Measurements from ENCODE around the gene NT5DC3. TPM values are rescaled to one million over a fixed set of nuclear protein-coding genes. Genes with fewer than 3 reads are reported as not detected.

Gene NT5DC3
- total and polyA plus RNA-seq, 2 donors (not counting 3 experiments of a cell fraction or from before 2014, with no cell fraction given), result 1.5 to 6.7 TPM

GRCh38 chr12:103727638-103728037 is 113.4 kb downstream of the NT5DC3 start:
- no peak for FAIRE-seq
- dilution Hi-C loops (cut with MboI; ENCODE audit: extremely low pct_ligation_motif_present, low sequenced_read_pairs), result no loop called here
- no peaks in the 10 kb centered on the region for H3K36me3 ChIP-seq (ENCODE audit: control insufficient read depth in 2 of 2, extremely low read depth in 1 of 2, insufficient read depth in 2 of 2, low read length in 2 of 2)
- intact Hi-C loops (cut with micrococcal nuclease), result no loop called here
- no peaks in the 10 kb centered on the region for H3K9me1 ChIP-seq (replicated peaks; ENCODE audit: control insufficient read depth, extremely low read depth, insufficient read depth, low read length)
- H3K4me2 ChIP-seq (ENCODE audit: insufficient read depth, low read length), result no peak overlapping the region
- DNase-seq (ENCODE audit: low read depth, low spot score), result no peak
- H3K4me1 ChIP-seq (ENCODE audit: control insufficient read depth, extremely low read depth, insufficient read depth, low read length), result no peaks in the 10 kb centered on the region
- ChIA-PET POLR2A (no interaction called here), CTCF (no interaction called here)
- no TSS peak for BruUV-seq (replicated peaks)
- no peaks in the 10 kb centered on the region for H3K79me2 ChIP-seq (ENCODE audit: control insufficient read depth, insufficient read depth, low read length)
- no peak overlapping the region for H3K9ac ChIP-seq (replicated peaks; ENCODE audit: extremely low read depth, insufficient read depth, low read length)
- H3K27ac ChIP-seq (ENCODE audit: insufficient read depth, low read depth, low read length), result no peak overlapping the region
- H3K4me3 ChIP-seq (replicated peaks in 1 of 3; ENCODE audit: insufficient read depth in 1 of 3, low read depth in 1 of 3, low read length in 3 of 3), result no peak overlapping the region
- no peak for TF ChIP-seq MYC (IDR thresholded peaks at IDR 0.05; ENCODE audit: low read depth, low read length)
- TF ChIP-seq EZH2 (IDR thresholded peaks at IDR 0.05; ENCODE audit: borderline replicate concordance, low read depth, low read length, severe bottlenecking), result no peak
- TF ChIP-seq POLR2A (IDR thresholded peaks at IDR 0.05; ENCODE audit: low read depth, low read length), result no peak
- H3K27me3 ChIP-seq (ENCODE audit: control insufficient read depth in 2 of 2, insufficient read depth in 2 of 2, low read length in 2 of 2), result no peaks in the 10 kb centered on the region
- H2AFZ ChIP-seq (ENCODE audit: low read depth, low read length), result no peak overlapping the region
- H3K9me3 ChIP-seq (replicated peaks; ENCODE audit: control insufficient read depth, insufficient read depth, low read length), result no peaks in the 10 kb centered on the region
- H4K20me1 ChIP-seq (replicated peaks; ENCODE audit: control insufficient read depth, extremely low read depth, insufficient read depth, low read length), result no peaks in the 10 kb centered on the region

- POLR2A ChIA-PET, result no interaction called here
- dilution Hi-C loops (cut with MboI; ENCODE audit: extremely low pct_ligation_motif_present, low sequenced_read_pairs), result no loop called here
- TF ChIP-seq FOS (IDR thresholded peaks at IDR 0.05; ENCODE audit: borderline replicate concordance, insufficient read depth, low read length) (no peak), GATA2 (IDR thresholded peaks at IDR 0.05; ENCODE audit: insufficient read depth, insufficient read length, low read depth, low read length) (no peak), POLR2AphosphoS5 (IDR thresholded peaks at IDR 0.05; ENCODE audit: insufficient read depth, low read depth, low read length) (no peak), MAX (IDR thresholded peaks at IDR 0.05; ENCODE audit: insufficient read depth, insufficient read length) (no peak), POLR2A (IDR thresholded peaks at IDR 0.05; ENCODE audit: low read depth, low read length) (no peak), CTCF (IDR thresholded peaks at IDR 0.05; ENCODE audit: extremely low read depth in 1 of 2, insufficient read depth in 1 of 2, low read depth in 1 of 2, low read length in 2 of 2) (no peak), JUN (IDR thresholded peaks at IDR 0.05; ENCODE audit: borderline replicate concordance, insufficient read depth, insufficient read length, low read depth) (no peak), MYC (IDR thresholded peaks at IDR 0.05; ENCODE audit: low read depth, low read length) (no peak), EZH2 (IDR thresholded peaks at IDR 0.05; ENCODE audit: borderline replicate concordance, low read depth, low read length, severe bottlenecking) (no peak)
Observed at GRCh38 chr12:103725398-103725797, 115.6 kb downstream of the NT5DC3 start.

More at GRCh38 chr12:103725398-103725797, 115.6 kb downstream of the NT5DC3 start:
- no peaks in the 10 kb centered on the region for H3K9me3 ChIP-seq (replicated peaks; ENCODE audit: control insufficient read depth, insufficient read depth, low read length)
- H3K27me3 ChIP-seq (ENCODE audit: control insufficient read depth in 2 of 2, insufficient read depth in 2 of 2, low read length in 2 of 2), result no peaks in the 10 kb centered on the region
- H2AFZ ChIP-seq (ENCODE audit: low read depth, low read length), result no peak overlapping the region
- no peaks in the 10 kb centered on the region for H4K20me1 ChIP-seq (replicated peaks; ENCODE audit: control insufficient read depth, extremely low read depth, insufficient read depth, low read length)
- CTCF ChIA-PET, result no interaction called here
- H3K27ac ChIP-seq (ENCODE audit: insufficient read depth, low read depth, low read length), result no peak overlapping the region
- no peaks in the 10 kb centered on the region for H3K4me1 ChIP-seq (ENCODE audit: control insufficient read depth, extremely low read depth, insufficient read depth, low read length)
- H3K4me3 ChIP-seq (replicated peaks in 1 of 3; ENCODE audit: insufficient read depth in 1 of 3, low read depth in 1 of 3, low read length in 3 of 3), result no peak overlapping the region
- intact Hi-C loops (cut with micrococcal nuclease), result no loop called here
- no peak overlapping the region for H3K4me2 ChIP-seq (ENCODE audit: insufficient read depth, low read length)
- no peaks in the 10 kb centered on the region for H3K9me1 ChIP-seq (replicated peaks; ENCODE audit: control insufficient read depth, extremely low read depth, insufficient read depth, low read length)
- no peaks in the 10 kb centered on the region for H3K36me3 ChIP-seq (ENCODE audit: control insufficient read depth in 2 of 2, extremely low read depth in 1 of 2, insufficient read depth in 2 of 2, low read length in 2 of 2)
- no peak for FAIRE-seq
- H3K79me2 ChIP-seq (ENCODE audit: control insufficient read depth, insufficient read depth, low read length), result no peaks in the 10 kb centered on the region
- no peak overlapping the region for H3K9ac ChIP-seq (replicated peaks; ENCODE audit: extremely low read depth, insufficient read depth, low read length)
- DNase-seq (ENCODE audit: low read depth, low spot score), result no peak
- BruUV-seq (replicated peaks), result no TSS peak

All from endothelial cell of umbilical vein (primary cell).